ENCODE data around the gene ROCK2. TPM values are rescaled to one million over a fixed set of nuclear protein-coding genes. Genes with fewer than 3 reads are reported as not detected.

Gene ROCK2
- total RNA-seq, 1 donor from 2014 or later, result 41.7 TPM

DNA sequence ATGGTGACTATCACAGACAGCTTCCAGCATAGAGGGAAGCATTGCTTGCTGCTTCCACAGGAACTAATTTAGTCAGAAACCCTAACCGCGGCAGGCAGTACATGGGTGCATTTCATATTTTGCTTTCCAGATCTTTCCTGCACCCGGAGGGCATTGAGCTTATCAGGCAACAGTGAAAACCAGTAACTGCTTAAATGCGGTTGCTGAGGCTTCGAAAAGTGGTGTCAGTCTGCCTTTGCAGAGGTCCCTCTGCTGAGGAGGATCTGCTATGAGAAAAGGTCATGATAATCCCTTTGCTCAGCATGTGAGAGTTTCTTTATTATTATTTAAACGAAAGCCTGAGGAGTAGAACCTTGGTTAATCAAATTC, 44.6 kb upstream of the ROCK2 start:
- no peaks in the 10 kb centered on the region for H3K27me3 Mint-ChIP-seq
- H3K27ac Mint-ChIP-seq, result no peak overlapping the region
- no peaks in the 10 kb centered on the region for H3K9me3 Mint-ChIP-seq
- no peak for TF ChIP-seq CTCF (conservative IDR thresholded peaks at IDR 0.05)
- DNase-seq (ENCODE audit: extremely low spot score, unreplicated experiment), result no peak
- no peak overlapping the region for H3K4me3 Mint-ChIP-seq
- peaks cover 29% of the 10 kb centered on the region for H3K4me1 Mint-ChIP-seq (ENCODE audit: unreplicated experiment)
- H3K36me3 Mint-ChIP-seq, result no peaks in the 10 kb centered on the region

DNA sequence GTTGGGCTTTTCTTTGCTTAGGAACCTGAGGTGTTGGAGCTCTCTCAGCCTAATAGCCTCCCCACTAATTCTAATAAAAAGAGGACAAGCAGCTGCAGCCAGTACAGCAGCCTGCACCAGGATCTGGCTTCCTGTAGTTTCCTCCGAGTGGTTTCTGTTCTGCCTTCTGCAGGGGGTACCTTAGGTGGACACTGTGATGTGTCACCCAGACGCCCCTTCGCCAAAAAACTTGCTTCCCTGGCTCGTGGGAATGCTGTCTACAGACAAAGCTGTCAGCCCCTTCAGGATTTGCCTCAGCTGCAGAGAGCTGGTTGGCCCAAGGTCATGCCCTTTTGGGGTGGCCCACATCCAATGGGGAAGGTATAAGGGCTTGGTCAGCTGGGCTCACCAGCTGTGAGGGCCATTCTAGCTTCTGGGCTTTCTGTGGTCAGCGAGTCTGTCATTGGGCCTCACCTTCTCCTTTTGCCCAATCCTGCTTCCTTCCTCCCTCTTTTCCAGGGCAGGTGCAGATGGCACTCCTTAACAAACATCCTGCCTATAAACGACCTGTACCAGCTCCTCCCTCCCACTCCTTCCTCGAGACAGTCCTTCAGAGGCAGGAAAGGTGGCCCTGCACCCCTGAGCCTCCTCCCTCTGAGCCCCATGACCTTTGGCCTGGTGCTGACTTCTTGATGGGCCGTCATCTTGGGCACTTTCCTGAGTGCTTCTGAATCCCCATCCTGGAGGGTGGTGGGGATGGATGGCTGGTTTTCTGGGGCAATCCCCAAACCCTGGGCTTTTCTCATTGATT, 44.0 kb upstream of the ROCK2 start:
- H3K9me3 Mint-ChIP-seq, result no peaks in the 10 kb centered on the region
- H3K4me1 Mint-ChIP-seq (ENCODE audit: unreplicated experiment), result peaks cover 29% of the 10 kb centered on the region
- no peak overlapping the region for H3K4me3 Mint-ChIP-seq
- no peaks in the 10 kb centered on the region for H3K36me3 Mint-ChIP-seq
- H3K27ac Mint-ChIP-seq, result peak overlapping the region; percentile 3
- no peak for DNase-seq (ENCODE audit: extremely low spot score, unreplicated experiment)
- no peak for TF ChIP-seq CTCF (conservative IDR thresholded peaks at IDR 0.05)
- no peaks in the 10 kb centered on the region for H3K27me3 Mint-ChIP-seq

DNA sequence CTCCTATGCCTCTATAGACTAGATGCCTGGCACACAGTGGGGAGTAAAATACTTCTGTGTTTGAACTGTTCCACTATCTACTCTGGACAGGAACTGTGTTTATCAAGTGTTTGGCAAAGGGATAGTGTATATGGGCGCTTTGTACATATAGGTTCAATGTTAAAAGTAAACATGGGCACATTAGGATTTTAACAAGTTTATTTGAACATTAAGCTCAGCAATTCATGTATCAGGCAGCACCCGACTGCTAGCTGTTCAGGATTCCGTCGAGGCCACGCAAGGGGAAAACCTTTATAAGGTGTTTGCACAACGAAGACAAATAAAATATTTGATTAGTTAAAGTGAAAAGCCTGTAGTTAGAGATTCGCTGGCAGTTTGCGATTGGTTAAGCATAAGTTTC, 43.4 kb upstream of the ROCK2 start:
- H3K9me3 Mint-ChIP-seq, result no peaks in the 10 kb centered on the region
- no peaks in the 10 kb centered on the region for H3K27me3 Mint-ChIP-seq
- peak overlapping the region; percentile 3 for H3K27ac Mint-ChIP-seq
- H3K36me3 Mint-ChIP-seq, result no peaks in the 10 kb centered on the region
- no peak overlapping the region for H3K4me3 Mint-ChIP-seq
- no peak for TF ChIP-seq CTCF (conservative IDR thresholded peaks at IDR 0.05)
- peaks cover 29% of the 10 kb centered on the region for H3K4me1 Mint-ChIP-seq (ENCODE audit: unreplicated experiment)
- no peak for DNase-seq (ENCODE audit: extremely low spot score, unreplicated experiment)

GRCh38 chr2:11387100-11387390, 42.6 kb upstream of the ROCK2 start:
- Mint-ChIP-seq H3K4me1 (ENCODE audit: unreplicated experiment) (peaks cover 27% of the 10 kb centered on the region), H3K9me3 (no peaks in the 10 kb centered on the region), H3K27me3 (no peaks in the 10 kb centered on the region), H3K27ac (no peak overlapping the region), H3K4me3 (no peak overlapping the region), H3K36me3 (no peaks in the 10 kb centered on the region)
- no peak for DNase-seq (ENCODE audit: extremely low spot score, unreplicated experiment)
- TF ChIP-seq CTCF (conservative IDR thresholded peaks at IDR 0.05), result no peak

- H3K27ac Mint-ChIP-seq, result no peak overlapping the region
- TF ChIP-seq CTCF (conservative IDR thresholded peaks at IDR 0.05), result no peak
- peaks cover 18% of the 10 kb centered on the region for H3K4me1 Mint-ChIP-seq (ENCODE audit: unreplicated experiment)
- DNase-seq (ENCODE audit: extremely low spot score, unreplicated experiment), result no peak
- H3K27me3 Mint-ChIP-seq, result no peaks in the 10 kb centered on the region
- H3K4me3 Mint-ChIP-seq, result no peak overlapping the region
- no peaks in the 10 kb centered on the region for H3K36me3 Mint-ChIP-seq
- no peaks in the 10 kb centered on the region for H3K9me3 Mint-ChIP-seq
Observed at GRCh38 chr2:11385847-11386246, 41.4 kb upstream of the ROCK2 start.

DNA sequence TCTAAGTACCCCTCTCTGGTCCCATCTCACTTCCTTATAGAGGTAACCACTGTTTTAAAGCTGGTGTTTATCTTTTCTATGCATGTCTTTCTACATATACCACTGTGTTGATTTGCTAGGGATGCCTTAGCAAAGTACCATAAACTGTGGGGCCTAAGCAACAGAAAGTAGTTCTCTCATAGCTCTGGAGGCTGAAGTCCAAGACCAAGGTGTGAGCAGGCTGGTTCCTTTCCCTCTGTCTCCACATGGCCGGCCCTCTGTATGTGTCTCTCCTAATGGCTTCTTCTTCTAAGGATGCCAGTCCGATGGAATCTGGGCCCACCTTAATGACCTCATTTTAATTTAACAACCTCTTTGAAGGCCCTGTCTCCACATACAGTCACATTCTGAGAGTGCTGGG, 40.8 kb upstream of the ROCK2 start:
- H3K4me1 Mint-ChIP-seq (ENCODE audit: unreplicated experiment), result peaks cover 18% of the 10 kb centered on the region
- no peaks in the 10 kb centered on the region for H3K36me3 Mint-ChIP-seq
- no peak for DNase-seq (ENCODE audit: extremely low spot score, unreplicated experiment)
- H3K9me3 Mint-ChIP-seq, result no peaks in the 10 kb centered on the region
- no peak overlapping the region for H3K27ac Mint-ChIP-seq
- no peak for TF ChIP-seq CTCF (conservative IDR thresholded peaks at IDR 0.05)
- no peak overlapping the region for H3K4me3 Mint-ChIP-seq
- no peaks in the 10 kb centered on the region for H3K27me3 Mint-ChIP-seq

All from type B pancreatic cell (in vitro differentiated cells).